ENCODE measurements around the gene C3orf18.

GRCh38 chr3:50551681-50552435, 15.7 kb downstream of the C3orf18 start:
- TF ChIP-seq CTCF (tag by site-specific recombination; IDR thresholded peaks at IDR 0.05): no peak
- no peak for TF ChIP-seq REST (tag by site-specific recombination; IDR thresholded peaks at IDR 0.05)
- TF ChIP-seq ZNF621 (tag by site-specific recombination; IDR thresholded peaks at IDR 0.05): no peak
- TF ChIP-seq ZBTB7A (tag by site-specific recombination; IDR thresholded peaks at IDR 0.05; ENCODE audit: low read depth): no peak

All from HEK293 (cell line).